Neural cell (in vitro differentiated cells): Measurements from ENCODE around the gene NSMCE1.

Experiments used
- EP300 ChIP-seq: fragments of 450-650 bp; conservative IDR thresholded peaks from 2 replicates; pipeline ENCODE4 v1.6.1; 2014; ENCODE audit warnings: antibody characterized with exemption, mild to moderate bottlenecking, moderate library complexity; ENCODE audit not compliant: poor library complexity, severe bottlenecking
- EZH2 ChIP-seq: fragments of 200-600, 300-800 bp; shearing (Covaris generic), sonication (generic); IDR thresholded peaks from 2 replicates; pipeline ENCODE4 v1.6.1; 2014; ENCODE audit warnings: antibody characterized with exemption, low read length, borderline replicate concordance, mild to moderate bottlenecking; ENCODE audit not compliant: insufficient read depth, poor library complexity, severe bottlenecking
- MXI1 ChIP-seq: fragments of 450-650 bp; conservative IDR thresholded peaks from 2 replicates; pipeline ENCODE4 v1.6.1; 2014; ENCODE audit warnings: antibody characterized with exemption, mild to moderate bottlenecking; ENCODE audit not compliant: poor library complexity, severe bottlenecking
- POLR2AphosphoS5 ChIP-seq: IDR thresholded peaks from 2 replicates; pipeline ENCODE4 v1.6.1; 2012
- RAD21 ChIP-seq: fragments of 450-650 bp; conservative IDR thresholded peaks from 2 replicates; pipeline ENCODE4 v1.6.1; 2014; ENCODE audit warnings: antibody characterized with exemption, mild to moderate bottlenecking, moderate library complexity
- SMC3 ChIP-seq: fragments of 450-650 bp; conservative IDR thresholded peaks from 2 replicates; pipeline ENCODE4 v1.6.1; 2014; ENCODE audit warnings: antibody characterized with exemption, mild to moderate bottlenecking, moderate library complexity; ENCODE audit not compliant: poor library complexity
- TAF1 ChIP-seq: IDR thresholded peaks from 2 replicates; pipeline ENCODE4 v1.6.1; 2012; ENCODE audit warnings: low read depth
- TF ChIP-seq, protein P1 (sequence below): fragments of 450-650 bp; IDR thresholded peaks from 2 replicates; pipeline ENCODE4 v1.5.1; 2014; ENCODE audit warnings: antibody characterized with exemption, mild to moderate bottlenecking, moderate library complexity; ENCODE audit not compliant: poor library complexity, severe bottlenecking
- TF ChIP-seq, protein P2 (sequence below): IDR thresholded peaks from 2 replicates; pipeline ENCODE4 v1.6.1; 2012; ENCODE audit warnings: borderline replicate concordance

DNA sequence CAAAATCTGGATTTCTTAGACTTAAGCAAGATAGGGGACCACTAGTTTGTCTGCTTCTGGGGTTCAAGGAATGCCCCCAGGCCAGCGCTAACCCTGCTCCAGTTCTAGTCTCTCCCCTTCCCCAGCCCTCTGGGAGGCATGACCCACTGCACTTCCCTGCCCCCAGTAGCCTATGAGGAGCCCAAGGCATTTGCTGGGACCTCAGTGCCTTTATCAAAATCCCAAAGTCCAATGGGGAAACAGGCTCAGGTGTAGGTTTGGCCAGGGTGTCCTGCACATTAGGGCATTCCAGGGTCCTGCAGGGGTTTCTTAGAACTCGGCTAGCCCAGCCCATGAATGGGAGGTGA lies 46.4 kb upstream of the NSMCE1 start:
- TF ChIP-seq, protein P1, sequence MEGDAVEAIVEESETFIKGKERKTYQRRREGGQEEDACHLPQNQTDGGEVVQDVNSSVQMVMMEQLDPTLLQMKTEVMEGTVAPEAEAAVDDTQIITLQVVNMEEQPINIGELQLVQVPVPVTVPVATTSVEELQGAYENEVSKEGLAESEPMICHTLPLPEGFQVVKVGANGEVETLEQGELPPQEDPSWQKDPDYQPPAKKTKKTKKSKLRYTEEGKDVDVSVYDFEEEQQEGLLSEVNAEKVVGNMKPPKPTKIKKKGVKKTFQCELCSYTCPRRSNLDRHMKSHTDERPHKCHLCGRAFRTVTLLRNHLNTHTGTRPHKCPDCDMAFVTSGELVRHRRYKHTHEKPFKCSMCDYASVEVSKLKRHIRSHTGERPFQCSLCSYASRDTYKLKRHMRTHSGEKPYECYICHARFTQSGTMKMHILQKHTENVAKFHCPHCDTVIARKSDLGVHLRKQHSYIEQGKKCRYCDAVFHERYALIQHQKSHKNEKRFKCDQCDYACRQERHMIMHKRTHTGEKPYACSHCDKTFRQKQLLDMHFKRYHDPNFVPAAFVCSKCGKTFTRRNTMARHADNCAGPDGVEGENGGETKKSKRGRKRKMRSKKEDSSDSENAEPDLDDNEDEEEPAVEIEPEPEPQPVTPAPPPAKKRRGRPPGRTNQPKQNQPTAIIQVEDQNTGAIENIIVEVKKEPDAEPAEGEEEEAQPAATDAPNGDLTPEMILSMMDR = no peak
- TF ChIP-seq POLR2AphosphoS5 (no peak), EZH2 (no peak), EP300 (no peak), TAF1 (no peak), RAD21 (no peak), SMC3 (no peak), MXI1 (no peak)
- TF ChIP-seq, protein P2, sequence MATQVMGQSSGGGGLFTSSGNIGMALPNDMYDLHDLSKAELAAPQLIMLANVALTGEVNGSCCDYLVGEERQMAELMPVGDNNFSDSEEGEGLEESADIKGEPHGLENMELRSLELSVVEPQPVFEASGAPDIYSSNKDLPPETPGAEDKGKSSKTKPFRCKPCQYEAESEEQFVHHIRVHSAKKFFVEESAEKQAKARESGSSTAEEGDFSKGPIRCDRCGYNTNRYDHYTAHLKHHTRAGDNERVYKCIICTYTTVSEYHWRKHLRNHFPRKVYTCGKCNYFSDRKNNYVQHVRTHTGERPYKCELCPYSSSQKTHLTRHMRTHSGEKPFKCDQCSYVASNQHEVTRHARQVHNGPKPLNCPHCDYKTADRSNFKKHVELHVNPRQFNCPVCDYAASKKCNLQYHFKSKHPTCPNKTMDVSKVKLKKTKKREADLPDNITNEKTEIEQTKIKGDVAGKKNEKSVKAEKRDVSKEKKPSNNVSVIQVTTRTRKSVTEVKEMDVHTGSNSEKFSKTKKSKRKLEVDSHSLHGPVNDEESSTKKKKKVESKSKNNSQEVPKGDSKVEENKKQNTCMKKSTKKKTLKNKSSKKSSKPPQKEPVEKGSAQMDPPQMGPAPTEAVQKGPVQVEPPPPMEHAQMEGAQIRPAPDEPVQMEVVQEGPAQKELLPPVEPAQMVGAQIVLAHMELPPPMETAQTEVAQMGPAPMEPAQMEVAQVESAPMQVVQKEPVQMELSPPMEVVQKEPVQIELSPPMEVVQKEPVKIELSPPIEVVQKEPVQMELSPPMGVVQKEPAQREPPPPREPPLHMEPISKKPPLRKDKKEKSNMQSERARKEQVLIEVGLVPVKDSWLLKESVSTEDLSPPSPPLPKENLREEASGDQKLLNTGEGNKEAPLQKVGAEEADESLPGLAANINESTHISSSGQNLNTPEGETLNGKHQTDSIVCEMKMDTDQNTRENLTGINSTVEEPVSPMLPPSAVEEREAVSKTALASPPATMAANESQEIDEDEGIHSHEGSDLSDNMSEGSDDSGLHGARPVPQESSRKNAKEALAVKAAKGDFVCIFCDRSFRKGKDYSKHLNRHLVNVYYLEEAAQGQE = no peak
